Endothelial cell of umbilical vein (primary cell): ENCODE data around the gene KIAA1614. TPM values are rescaled to one million over a fixed set of nuclear protein-coding genes. Genes with fewer than 3 reads are reported as not detected.

Experiments
- BruUV-seq: library from RNA; stranded (reverse); fragments of 400-500 nt; replicated peaks from 2 replicates; lab custom pipeline; 2021; lab: Mats Ljungman, UMichigan
- CTCF ChIA-PET: fragments of 300-600, 350-600 bp; sonication (Branson Sonifier 250); formaldehyde crosslinking; loops from one replicate; lab custom pipeline; 2021; ENCODE audit warnings: antibody characterized with exemption, inconsistent platforms; lab: Charles Lee
- POLR2A ChIA-PET: fragments of 300-600, 350-600 bp; sonication (Branson Sonifier 250); formaldehyde crosslinking; loops from one replicate; lab custom pipeline; 2021; ENCODE audit warnings: antibody characterized with exemption, inconsistent platforms; lab: Charles Lee
- DNase-seq: peaks from one replicate; pipeline ENCODE4 v3.0.0-alpha.2; 2011; ENCODE audit warnings: low read depth, low spot score
- FAIRE-seq: peaks from 2 replicates; lab custom pipeline; 2011; peaks lifted over from hg19 to GRCh38; lab: Jason Lieb, UNC
- H2AFZ ChIP-seq: 2 replicates; pipeline ENCODE4 v1.6.0; 2012; ENCODE audit warnings: low read depth, low read length, control low read depth, inconsistent platforms
- H3K27ac ChIP-seq: 2 replicates; pipeline ENCODE4 v1.5.1; 2011; ENCODE audit warnings: low read depth, mild to moderate bottlenecking, control low read depth, low read length, moderate library complexity; ENCODE audit not compliant: insufficient read depth
- H3K27me3 ChIP-seq, 2 experiments: 2 replicates each; pipeline versions ENCODE4 v1.6.0 to v1.6.1; 2011; ENCODE audit warnings: low read length in 2 of 2, mixed read lengths in 1 of 2; ENCODE audit not compliant: control insufficient read depth in 2 of 2, insufficient read depth in 2 of 2
- H3K36me3 ChIP-seq, 2 experiments: 2 replicates in 1 of 2; 3 replicates in 1 of 2; pipeline ENCODE4 v1.5.1; 2011; ENCODE audit warnings: low read length in 2 of 2, mild to moderate bottlenecking in 1 of 2, moderate library complexity in 1 of 2; ENCODE audit not compliant: control insufficient read depth in 2 of 2, insufficient read depth in 2 of 2; ENCODE audit errors: extremely low read depth in 1 of 2
- H3K4me1 ChIP-seq: 3 replicates; pipeline ENCODE4 v1.5.1; 2011; ENCODE audit warnings: mild to moderate bottlenecking, low read length; ENCODE audit not compliant: control insufficient read depth, insufficient read depth; ENCODE audit errors: extremely low read depth
- H3K4me2 ChIP-seq: 2 replicates; pipeline ENCODE4 v1.6.1; 2011; ENCODE audit warnings: low read length, control low read depth, mixed read lengths; ENCODE audit not compliant: insufficient read depth
- H3K4me3 ChIP-seq, 3 experiments: fragments of 200-600 bp in 1 of 3; sonication (generic), shearing (Covaris generic) in 1 of 3; replicated peaks in 1 of 3; 2 replicates each; pipeline ENCODE4 v1.5.1; 2011 to 2016; ENCODE audit warnings: control low read depth in 3 of 3, low read length in 3 of 3, mild to moderate bottlenecking in 2 of 3, inconsistent platforms in 1 of 3, low read depth in 1 of 3, moderate library complexity in 1 of 3; ENCODE audit not compliant: insufficient read depth in 1 of 3
- H3K79me2 ChIP-seq: 2 replicates; pipeline ENCODE4 v1.6.0; 2012; ENCODE audit warnings: low read length, inconsistent platforms; ENCODE audit not compliant: control insufficient read depth, insufficient read depth
- H3K9ac ChIP-seq: replicated peaks from 2 replicates; pipeline ENCODE3; 2011; ENCODE audit warnings: low read length, control low read depth; ENCODE audit not compliant: insufficient read depth; ENCODE audit errors: extremely low read depth
- H3K9me1 ChIP-seq: replicated peaks from 3 replicates; pipeline ENCODE4 v1.6.0; 2011; ENCODE audit warnings: mild to moderate bottlenecking, low read length; ENCODE audit not compliant: control insufficient read depth, insufficient read depth; ENCODE audit errors: extremely low read depth
- H3K9me3 ChIP-seq: replicated peaks from 2 replicates; pipeline ENCODE4 v1.5.1; 2012; ENCODE audit warnings: low read length, inconsistent platforms; ENCODE audit not compliant: control insufficient read depth, insufficient read depth
- H4K20me1 ChIP-seq: replicated peaks from 2 replicates; pipeline ENCODE3; 2011; ENCODE audit warnings: mild to moderate bottlenecking, low read length; ENCODE audit not compliant: control insufficient read depth, insufficient read depth; ENCODE audit errors: extremely low read depth
- EZH2 ChIP-seq: IDR thresholded peaks from 2 replicates; pipeline ENCODE4 v1.6.1; 2012; ENCODE audit warnings: borderline replicate concordance, low read depth, mild to moderate bottlenecking, moderate library complexity, low read length, inconsistent platforms; ENCODE audit not compliant: severe bottlenecking
- FOS ChIP-seq: IDR thresholded peaks from 2 replicates; pipeline ENCODE4 v1.6.1; 2011; ENCODE audit warnings: mild to moderate bottlenecking, low read length, moderate library complexity, borderline replicate concordance; ENCODE audit not compliant: insufficient read depth
- GATA2 ChIP-seq: IDR thresholded peaks from 2 replicates; pipeline ENCODE4 v1.7.0; 2011; ENCODE audit warnings: low read depth, mild to moderate bottlenecking, moderate library complexity, mixed read lengths, low read length; ENCODE audit not compliant: insufficient read length, insufficient read depth
- JUN ChIP-seq: IDR thresholded peaks from 2 replicates; pipeline ENCODE4 v1.6.1; 2011; ENCODE audit warnings: borderline replicate concordance, low read depth; ENCODE audit not compliant: insufficient read length, insufficient read depth
- MYC ChIP-seq: IDR thresholded peaks from one replicate; pipeline ENCODE4 v1.6.1; 2011; ENCODE audit warnings: mild to moderate bottlenecking, low read depth, low read length
- POLR2A ChIP-seq: IDR thresholded peaks from 2 replicates; pipeline ENCODE4 v1.6.1; 2012; ENCODE audit warnings: low read depth, mild to moderate bottlenecking, control low read depth, low read length
- POLR2AphosphoS5 ChIP-seq: IDR thresholded peaks from 2 replicates; pipeline ENCODE4 v1.6.1; 2012; ENCODE audit warnings: low read depth, mild to moderate bottlenecking, control low read depth, low read length, moderate library complexity; ENCODE audit not compliant: insufficient read depth
- dilution Hi-C: fragments of 300-500 bp; cut with MboI; formaldehyde crosslinking; loops from one replicate; pipeline ENCODE4 v1.15.0; 2019; ENCODE audit warnings: low sequenced_read_pairs; ENCODE audit not compliant: extremely low pct_ligation_motif_present
- intact Hi-C: fragments of 100-400 bp; cut with micrococcal nuclease; formaldehyde crosslinking; loops from one replicate; pipeline ENCODE4 v1.10.0; 2022
- polyA plus RNA-seq, 4 experiments: library from polyadenylated mRNA; depleted of rRNA in 3 of 4; stranded (reverse) in 3 of 4; unstranded in 1 of 4; fragments of >200 nt; gene quantifications; 2 replicates each; pipeline versions ENCODE4 v1.2.1 to v1.2.3, GENCODE V29; 2011 to 2012; ENCODE audit warnings: missing spikeins in 1 of 4
- total RNA-seq: library from RNA; stranded (reverse); gene quantifications from 2 replicates; pipeline ENCODE4 v1.2.3, GENCODE V29; 2021
- TF ChIP-seq, protein P1 (sequence below): IDR thresholded peaks from 2 replicates; pipeline ENCODE4 v1.6.1; 2011; ENCODE audit not compliant: insufficient read depth, insufficient read length
- TF ChIP-seq, protein P2 (sequence below), 2 donors: IDR thresholded peaks; 1 replicate in 1 of 2; 2 replicates in 1 of 2; pipeline ENCODE4 v1.5.1; 2011; ENCODE audit warnings: low read length in 2 of 2, mild to moderate bottlenecking in 2 of 2, moderate library complexity in 2 of 2, control low read depth in 1 of 2, inconsistent platforms in 1 of 2, low read depth in 1 of 2; ENCODE audit not compliant: insufficient read depth in 1 of 2; ENCODE audit errors: extremely low read depth in 1 of 2

The KIAA1614 gene
- total and polyA plus RNA-seq, 2 donors (not counting 3 experiments of a cell fraction or from before 2014, with no cell fraction given), result 1.0 to 2.0 TPM

- FAIRE-seq (no peak), DNase-seq (no peak)
- no TSS peak for BruUV-seq
- Histone ChIP-seq H3K27ac (no peak overlapping the region), H2AFZ (no peak overlapping the region), H3K4me2 (no peak overlapping the region), H3K9ac (no peak overlapping the region), H3K4me1 (no peaks in the 10 kb centered on the region), H3K27me3 (no peaks in the 10 kb centered on the region), H4K20me1 (no peaks in the 10 kb centered on the region), H3K4me3 (no peak overlapping the region), H3K36me3 (peaks cover 8 to 22% of the 10 kb centered on the region in 2 experiments), H3K79me2 (no peaks in the 10 kb centered on the region), H3K9me1 (no peaks in the 10 kb centered on the region), H3K9me3 (no peaks in the 10 kb centered on the region)
- intact Hi-C loops, result no loop called here
- dilution Hi-C loops, result no loop called here
- POLR2A ChIA-PET, result no interaction called here
- no peak for TF ChIP-seq POLR2A
- TF ChIP-seq FOS, result no peak
- TF ChIP-seq EZH2, result no peak
- TF ChIP-seq, protein P1, sequence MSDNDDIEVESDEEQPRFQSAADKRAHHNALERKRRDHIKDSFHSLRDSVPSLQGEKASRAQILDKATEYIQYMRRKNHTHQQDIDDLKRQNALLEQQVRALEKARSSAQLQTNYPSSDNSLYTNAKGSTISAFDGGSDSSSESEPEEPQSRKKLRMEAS, result no peak
- no peak for TF ChIP-seq GATA2
- no peak for TF ChIP-seq JUN
- TF ChIP-seq MYC, result no peak
- TF ChIP-seq, protein P2, sequence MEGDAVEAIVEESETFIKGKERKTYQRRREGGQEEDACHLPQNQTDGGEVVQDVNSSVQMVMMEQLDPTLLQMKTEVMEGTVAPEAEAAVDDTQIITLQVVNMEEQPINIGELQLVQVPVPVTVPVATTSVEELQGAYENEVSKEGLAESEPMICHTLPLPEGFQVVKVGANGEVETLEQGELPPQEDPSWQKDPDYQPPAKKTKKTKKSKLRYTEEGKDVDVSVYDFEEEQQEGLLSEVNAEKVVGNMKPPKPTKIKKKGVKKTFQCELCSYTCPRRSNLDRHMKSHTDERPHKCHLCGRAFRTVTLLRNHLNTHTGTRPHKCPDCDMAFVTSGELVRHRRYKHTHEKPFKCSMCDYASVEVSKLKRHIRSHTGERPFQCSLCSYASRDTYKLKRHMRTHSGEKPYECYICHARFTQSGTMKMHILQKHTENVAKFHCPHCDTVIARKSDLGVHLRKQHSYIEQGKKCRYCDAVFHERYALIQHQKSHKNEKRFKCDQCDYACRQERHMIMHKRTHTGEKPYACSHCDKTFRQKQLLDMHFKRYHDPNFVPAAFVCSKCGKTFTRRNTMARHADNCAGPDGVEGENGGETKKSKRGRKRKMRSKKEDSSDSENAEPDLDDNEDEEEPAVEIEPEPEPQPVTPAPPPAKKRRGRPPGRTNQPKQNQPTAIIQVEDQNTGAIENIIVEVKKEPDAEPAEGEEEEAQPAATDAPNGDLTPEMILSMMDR (IDR thresholded peaks at IDR 0.05; ENCODE audit: extremely low read depth in 1 of 2, insufficient read depth in 1 of 2, low read depth in 1 of 2, low read length in 2 of 2), result no peak
- TF ChIP-seq POLR2AphosphoS5, result no peak
- CTCF ChIA-PET, result interaction anchor here (1.5 kb wide), 1 partner anchor 171 kb away, joined by 5 read pairs; no protein-coding TSS in a partner anchor
Observed at GRCh38 chr1:180971273-180971997, 58.7 kb downstream of the KIAA1614 start.
